Type B pancreatic cell (in vitro differentiated cells): ENCODE data around the gene PFKFB2. TPM values are rescaled to one million over a fixed set of nuclear protein-coding genes. Genes with fewer than 3 reads are reported as not detected.
A peak's percentile ranks its signal among the peaks of the same experiment; 100 is the strongest.

Experiments
- DNase-seq: peaks from one replicate; pipeline ENCODE4 v3.0.0; 2021; ENCODE audit warnings: mixed read lengths; ENCODE audit not compliant: unreplicated experiment; ENCODE audit errors: extremely low spot score
- H3K27ac Mint-ChIP-seq: 2 replicates; pipeline ENCODE4 v1.8.0; 2021; ENCODE audit warnings: mild to moderate bottlenecking, mixed read lengths
- H3K27me3 Mint-ChIP-seq: 2 replicates; pipeline ENCODE4 v1.8.0; 2021; ENCODE audit warnings: mixed read lengths
- H3K36me3 Mint-ChIP-seq: 2 replicates; pipeline ENCODE4 v1.8.0; 2021; ENCODE audit warnings: mixed read lengths
- H3K4me1 Mint-ChIP-seq: one replicate; pipeline ENCODE4 v1.8.0; 2021; ENCODE audit warnings: mixed read lengths; ENCODE audit not compliant: unreplicated experiment
- H3K4me3 Mint-ChIP-seq: 2 replicates; pipeline ENCODE4 v1.8.0; 2021; ENCODE audit warnings: mild to moderate bottlenecking, mixed read lengths
- H3K9me3 Mint-ChIP-seq: 2 replicates; pipeline ENCODE4 v1.8.0; 2021; ENCODE audit warnings: mixed read lengths
- long read RNA-seq: library from polyadenylated mRNA; unstranded; transcript quantifications from one replicate; pipeline ENCODE4 v2.0.0, GENCODE V29; 2020
- total RNA-seq: library from RNA; stranded (reverse); gene quantifications from 2 replicates; pipeline ENCODE4 v1.2.1, GENCODE V29; 2021; ENCODE audit warnings: low replicate concordance
- TF ChIP-seq, protein P1 (sequence below): fragments of 200-600 bp; sonication (generic); conservative IDR thresholded peaks from 2 replicates; pipeline ENCODE4 v1.5.0; 2021; ENCODE audit warnings: antibody characterized with exemption, mild to moderate bottlenecking

The PFKFB2 gene
- total RNA-seq, result 18.7 and 31.4 TPM in 2 replicates
- long read RNA-seq, full-length matches to known transcripts, result 20 of 42 reads
- long read RNA-seq, partial matches to known transcripts, result 8 of 42 reads
- long read RNA-seq, other reads (novel, unspliced or antisense), result 14 of 42 reads

- peak within 1 kb of the TSS; percentile 97 for H3K4me3 Mint-ChIP-seq
- peaks cover 3% of the 10 kb centered on the region for H3K27me3 Mint-ChIP-seq
- no peaks in the 10 kb centered on the region for H3K9me3 Mint-ChIP-seq
- H3K4me1 Mint-ChIP-seq, result peaks cover 36% of the 10 kb centered on the region
- H3K36me3 Mint-ChIP-seq, result no peaks in the 10 kb centered on the region
- H3K27ac Mint-ChIP-seq, result peak within 1 kb of the TSS; percentile 98
- TF ChIP-seq, protein P1, sequence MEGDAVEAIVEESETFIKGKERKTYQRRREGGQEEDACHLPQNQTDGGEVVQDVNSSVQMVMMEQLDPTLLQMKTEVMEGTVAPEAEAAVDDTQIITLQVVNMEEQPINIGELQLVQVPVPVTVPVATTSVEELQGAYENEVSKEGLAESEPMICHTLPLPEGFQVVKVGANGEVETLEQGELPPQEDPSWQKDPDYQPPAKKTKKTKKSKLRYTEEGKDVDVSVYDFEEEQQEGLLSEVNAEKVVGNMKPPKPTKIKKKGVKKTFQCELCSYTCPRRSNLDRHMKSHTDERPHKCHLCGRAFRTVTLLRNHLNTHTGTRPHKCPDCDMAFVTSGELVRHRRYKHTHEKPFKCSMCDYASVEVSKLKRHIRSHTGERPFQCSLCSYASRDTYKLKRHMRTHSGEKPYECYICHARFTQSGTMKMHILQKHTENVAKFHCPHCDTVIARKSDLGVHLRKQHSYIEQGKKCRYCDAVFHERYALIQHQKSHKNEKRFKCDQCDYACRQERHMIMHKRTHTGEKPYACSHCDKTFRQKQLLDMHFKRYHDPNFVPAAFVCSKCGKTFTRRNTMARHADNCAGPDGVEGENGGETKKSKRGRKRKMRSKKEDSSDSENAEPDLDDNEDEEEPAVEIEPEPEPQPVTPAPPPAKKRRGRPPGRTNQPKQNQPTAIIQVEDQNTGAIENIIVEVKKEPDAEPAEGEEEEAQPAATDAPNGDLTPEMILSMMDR, result peak; percentile 58
- peak; percentile 97 for DNase-seq
Observed at GRCh38 chr1:207052911-207053769, at the start of gene PFKFB2. Gene PFKFB2 (plus strand): TSS chr1:207053275. CDS start chr1:207054718, 1,443 bp downstream.

GRCh38 chr1:207004931-207005830 is 47.9 kb upstream of the PFKFB2 start:
- Mint-ChIP-seq H3K4me3 (no peak overlapping the region), H3K36me3 (peaks cover 3% of the 10 kb centered on the region), H3K9me3 (peaks cover 9% of the 10 kb centered on the region), H3K27me3 (no peaks in the 10 kb centered on the region), H3K27ac (peak overlapping the region; percentile 91), H3K4me1 (peaks cover 34% of the 10 kb centered on the region)
- no peak for DNase-seq
- TF ChIP-seq, protein P1, result peak; percentile 79

DNA sequence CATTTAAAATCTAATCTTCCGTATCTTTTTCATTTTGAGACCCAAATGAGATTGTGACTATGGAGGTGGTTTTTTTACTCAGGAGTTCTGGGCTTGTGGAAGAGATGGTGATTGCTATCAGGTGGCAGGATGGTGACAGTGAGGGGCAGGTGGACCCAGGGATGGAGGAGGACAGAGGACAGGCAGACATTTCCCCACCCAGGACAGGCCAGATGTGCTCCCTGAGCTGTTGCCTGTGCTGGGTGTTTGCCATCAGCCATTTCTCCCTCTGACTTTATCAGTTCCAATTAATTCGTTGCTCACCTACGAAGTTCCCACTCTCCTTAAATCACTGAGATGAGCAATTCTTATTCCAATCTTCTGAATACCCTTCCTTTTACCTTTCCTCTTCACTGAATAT is 47.0 kb upstream of the PFKFB2 start:
- Mint-ChIP-seq H3K27me3 (peaks cover 3% of the 10 kb centered on the region), H3K27ac (peak overlapping the region; percentile 91), H3K36me3 (peaks cover 3% of the 10 kb centered on the region), H3K4me1 (peaks cover 33% of the 10 kb centered on the region), H3K4me3 (no peak overlapping the region), H3K9me3 (peaks cover 9% of the 10 kb centered on the region)
- TF ChIP-seq, protein P1, result no peak
- DNase-seq, result no peak

DNA sequence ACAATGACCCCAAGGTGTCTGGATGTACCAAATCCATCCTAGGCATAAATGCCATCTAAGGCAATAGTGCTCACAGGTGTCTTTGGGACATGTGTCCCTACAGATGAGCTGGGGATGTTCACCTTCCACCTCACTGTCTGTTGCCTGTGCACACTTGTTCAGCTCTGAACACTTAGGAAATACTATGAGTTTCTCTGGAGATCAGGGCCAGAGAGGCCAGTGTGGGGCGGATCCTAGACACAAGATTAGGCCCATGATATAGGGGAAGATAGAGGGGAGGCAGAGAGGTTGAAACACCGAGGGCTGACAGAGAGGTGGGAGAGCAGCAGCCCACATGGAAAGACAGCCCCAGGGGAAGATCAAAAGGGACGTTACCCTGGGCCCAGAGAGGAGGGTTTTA is 46.2 kb upstream of the PFKFB2 start:
- peak overlapping the region; percentile 91 for H3K27ac Mint-ChIP-seq
- peak overlapping the region; percentile 23 for H3K4me3 Mint-ChIP-seq
- peaks cover 3% of the 10 kb centered on the region for H3K36me3 Mint-ChIP-seq
- DNase-seq, result no peak
- peaks cover 4% of the 10 kb centered on the region for H3K27me3 Mint-ChIP-seq
- H3K4me1 Mint-ChIP-seq, result peaks cover 29% of the 10 kb centered on the region
- TF ChIP-seq, protein P1, result no peak
- peaks cover 9% of the 10 kb centered on the region for H3K9me3 Mint-ChIP-seq

DNA sequence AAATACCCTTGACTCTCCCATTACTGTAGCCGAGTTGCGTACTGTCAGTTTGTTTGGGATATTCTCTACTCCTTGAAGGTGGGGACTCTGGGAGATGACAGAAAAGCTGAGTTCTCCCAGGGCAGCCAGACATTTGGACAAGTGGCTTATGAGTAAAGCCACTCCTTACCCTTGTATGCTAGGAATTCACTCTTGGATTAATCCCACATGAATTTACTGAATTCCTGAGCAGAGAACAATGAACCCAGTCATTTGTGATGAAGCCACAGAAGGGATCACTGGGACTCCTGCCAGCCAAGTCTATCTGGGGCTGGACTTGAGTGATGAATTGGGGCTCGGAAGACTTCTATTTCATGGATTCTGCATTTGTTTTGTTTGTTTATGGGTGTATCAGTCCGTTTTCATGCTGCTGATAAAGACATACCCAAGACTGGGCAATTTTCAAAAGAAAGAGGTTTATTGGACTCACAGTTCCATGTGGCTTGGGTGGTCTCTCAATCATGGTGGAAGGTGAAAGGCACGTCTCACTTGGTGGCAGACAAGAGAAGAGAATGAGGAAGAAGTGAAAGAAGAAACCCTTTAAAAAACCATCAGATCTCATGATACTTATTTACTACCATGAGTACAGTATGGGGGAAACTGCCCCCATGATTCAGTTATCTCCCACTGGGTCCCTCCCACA is 45.6 kb upstream of the PFKFB2 start:
- Mint-ChIP-seq H3K36me3 (peaks cover 3% of the 10 kb centered on the region), H3K27me3 (peaks cover 8% of the 10 kb centered on the region), H3K4me1 (peaks cover 29% of the 10 kb centered on the region), H3K27ac (peak overlapping the region; percentile 91), H3K9me3 (peaks cover 9% of the 10 kb centered on the region), H3K4me3 (peak overlapping the region; percentile 29)
- DNase-seq, result no peak
- TF ChIP-seq, protein P1, result no peak
